Measurements from ENCODE around the gene MBL2.

- no peak for TF ChIP-seq CTCF (IDR thresholded peaks at IDR 0.05)
- TF ChIP-seq USF2 (IDR thresholded peaks at IDR 0.05; ENCODE audit: borderline replicate concordance, low read depth, low read length) = no peak
- TF ChIP-seq REST (IDR thresholded peaks at IDR 0.05; ENCODE audit: low read depth, low read length) = no peak
- TF ChIP-seq NFIC (IDR thresholded peaks at IDR 0.05; ENCODE audit: borderline replicate concordance) = no peak
- TF ChIP-seq MAX (IDR thresholded peaks at IDR 0.05; ENCODE audit: low read depth) = no peak
- no peak for TF ChIP-seq POLR2AphosphoS5 (IDR thresholded peaks at IDR 0.05; ENCODE audit: low read depth, low read length)
These were observed 19.7 kb downstream of the MBL2 start for GRCh38 chr10:52752801-52753445.

All from SK-N-SH (cell line).